Measurements from ENCODE around the gene ZNF367.

- TF ChIP-seq CTCF (IDR thresholded peaks at IDR 0.05) (no peak), EZH2 (IDR thresholded peaks at IDR 0.05; ENCODE audit: borderline replicate concordance, insufficient read depth, low read depth, low read length, poor library complexity, severe bottlenecking) (no peak)
These were observed 935 bp upstream of the ZNF367 start for GRCh38 chr9:96418920-96419690.

Measured in B cell (primary cell).